Measurements from ENCODE around the gene ST8SIA1. TPM values are rescaled to one million over a fixed set of nuclear protein-coding genes. Genes with fewer than 3 reads are reported as not detected.

The ST8SIA1 gene
- polyA plus RNA-seq, 1 of the 3 experiments (the other 2 are of a cell fraction) = 0.12 TPM

DNA sequence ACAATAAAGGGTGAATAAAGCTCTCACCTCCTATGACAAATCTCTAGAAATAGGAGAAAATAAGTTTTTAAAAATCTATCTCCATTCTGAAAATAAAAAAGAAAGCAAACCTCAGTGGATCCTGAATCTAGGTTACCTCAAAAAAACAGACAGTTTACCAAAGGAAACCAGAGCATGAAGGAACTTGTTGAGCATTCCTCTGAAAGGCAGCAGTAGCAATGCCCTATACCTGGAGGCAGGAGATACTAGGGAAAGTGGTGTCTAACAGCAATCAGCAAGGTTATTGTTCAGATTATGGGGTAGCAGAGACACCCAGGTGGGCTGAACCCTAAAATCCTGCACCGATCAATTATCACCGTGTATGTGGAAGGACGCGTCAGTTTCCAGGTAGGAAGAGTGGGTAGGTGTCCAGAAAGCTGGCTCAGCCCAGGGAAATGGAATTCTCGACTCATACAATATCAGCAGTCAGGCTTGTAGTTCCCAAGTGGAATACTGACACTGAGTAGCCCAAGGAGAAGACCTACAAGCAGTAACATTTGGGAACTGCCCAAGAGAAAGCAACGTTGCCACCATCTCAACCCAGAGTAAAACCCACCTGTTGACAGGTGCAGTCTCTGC lies 128.3 kb downstream of the ST8SIA1 start:
- Histone ChIP-seq H3K4me3 (ENCODE audit: low read depth in 2 of 2, low read length in 1 of 2) (no peak overlapping the region), H3K4me2 (no peak overlapping the region), H3K9ac (no peak overlapping the region), H2AFZ (ENCODE audit: low read depth) (no peak overlapping the region), H3K79me2 (ENCODE audit: insufficient read depth) (no peaks in the 10 kb centered on the region), H3K9me2 (no peaks in the 10 kb centered on the region), H3K27me3 (ENCODE audit: insufficient read depth) (no peaks in the 10 kb centered on the region), H3K9me3 (no peaks in the 10 kb centered on the region), H4K20me1 (ENCODE audit: insufficient read depth) (no peaks in the 10 kb centered on the region), H3K4me1 (ENCODE audit: control insufficient read depth in 1 of 2, insufficient read depth in 2 of 2, low read depth in 1 of 2, low read length in 1 of 2) (no peaks in the 10 kb centered on the region), H3F3A (replicated peaks; ENCODE audit: insufficient read depth) (no peaks in the 10 kb centered on the region), H3K27ac (ENCODE audit: low read depth in 2 of 2, low read length in 1 of 2) (no peak overlapping the region), H3K36me3 (replicated peaks in 1 of 2; ENCODE audit: control insufficient read depth in 1 of 2, insufficient read depth in 2 of 2, low read length in 1 of 2) (no peaks in the 10 kb centered on the region)
- TF ChIP-seq, protein P1, sequence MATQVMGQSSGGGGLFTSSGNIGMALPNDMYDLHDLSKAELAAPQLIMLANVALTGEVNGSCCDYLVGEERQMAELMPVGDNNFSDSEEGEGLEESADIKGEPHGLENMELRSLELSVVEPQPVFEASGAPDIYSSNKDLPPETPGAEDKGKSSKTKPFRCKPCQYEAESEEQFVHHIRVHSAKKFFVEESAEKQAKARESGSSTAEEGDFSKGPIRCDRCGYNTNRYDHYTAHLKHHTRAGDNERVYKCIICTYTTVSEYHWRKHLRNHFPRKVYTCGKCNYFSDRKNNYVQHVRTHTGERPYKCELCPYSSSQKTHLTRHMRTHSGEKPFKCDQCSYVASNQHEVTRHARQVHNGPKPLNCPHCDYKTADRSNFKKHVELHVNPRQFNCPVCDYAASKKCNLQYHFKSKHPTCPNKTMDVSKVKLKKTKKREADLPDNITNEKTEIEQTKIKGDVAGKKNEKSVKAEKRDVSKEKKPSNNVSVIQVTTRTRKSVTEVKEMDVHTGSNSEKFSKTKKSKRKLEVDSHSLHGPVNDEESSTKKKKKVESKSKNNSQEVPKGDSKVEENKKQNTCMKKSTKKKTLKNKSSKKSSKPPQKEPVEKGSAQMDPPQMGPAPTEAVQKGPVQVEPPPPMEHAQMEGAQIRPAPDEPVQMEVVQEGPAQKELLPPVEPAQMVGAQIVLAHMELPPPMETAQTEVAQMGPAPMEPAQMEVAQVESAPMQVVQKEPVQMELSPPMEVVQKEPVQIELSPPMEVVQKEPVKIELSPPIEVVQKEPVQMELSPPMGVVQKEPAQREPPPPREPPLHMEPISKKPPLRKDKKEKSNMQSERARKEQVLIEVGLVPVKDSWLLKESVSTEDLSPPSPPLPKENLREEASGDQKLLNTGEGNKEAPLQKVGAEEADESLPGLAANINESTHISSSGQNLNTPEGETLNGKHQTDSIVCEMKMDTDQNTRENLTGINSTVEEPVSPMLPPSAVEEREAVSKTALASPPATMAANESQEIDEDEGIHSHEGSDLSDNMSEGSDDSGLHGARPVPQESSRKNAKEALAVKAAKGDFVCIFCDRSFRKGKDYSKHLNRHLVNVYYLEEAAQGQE (IDR thresholded peaks at IDR 0.05; ENCODE audit: low read depth, low read length) = no peak
- TF ChIP-seq RAD21 (IDR thresholded peaks at IDR 0.05; ENCODE audit: low read length) = no peak
- TF ChIP-seq CHD2 (IDR thresholded peaks at IDR 0.05; ENCODE audit: low read length, partially characterized antibody) = no peak
- TF ChIP-seq SIN3A (IDR thresholded peaks at IDR 0.05; ENCODE audit: borderline replicate concordance, low read depth, low read length) = no peak
- TF ChIP-seq RCOR1 (IDR thresholded peaks at IDR 0.05; ENCODE audit: low read length) = no peak
- TF ChIP-seq TCF12 (IDR thresholded peaks at IDR 0.05) = no peak
- TF ChIP-seq RXRA (IDR thresholded peaks at IDR 0.05; ENCODE audit: borderline replicate concordance, low read depth) = no peak
- no peak for TF ChIP-seq NFIC (IDR thresholded peaks at IDR 0.05; ENCODE audit: borderline replicate concordance)
- no peak for TF ChIP-seq ZBTB33 (IDR thresholded peaks at IDR 0.05; ENCODE audit: borderline replicate concordance, low read depth)
- TF ChIP-seq IRF3 (IDR thresholded peaks at IDR 0.05; ENCODE audit: low read depth, low read length) = no peak
- ChIA-PET CTCF (no interaction called here), POLR2A (no interaction called here)
- 44% methylated on average over 6 of the region's 6 CpGs for WGBS (ENCODE audit: low lambda C conversion rate)
- DNase-seq = no peak
